Activated CD8-positive, alpha-beta T cell treated with anti-CD3 and anti-CD28 coated beads for 36 hours (primary cell): ENCODE data around the gene PKD1L1. TPM values are rescaled to one million over a fixed set of nuclear protein-coding genes. Genes with fewer than 3 reads are reported as not detected.
"Not testable (repeated sequence)": the region's sequence is repeated elsewhere in the genome, so short reads cannot be mapped to it uniquely, and the experiment has no call there.

Experiments used
- ATAC-seq: fragments of 200-7000 bp; cut with Tn5 transposase; one replicate; pipeline ENCODE4 v1.10.0; 2021; ENCODE audit warnings: mild to moderate bottlenecking, moderate library complexity
- CTCF ChIA-PET: fragments of 350-600 bp; sonication (Branson Sonifier 250); formaldehyde crosslinking; loops from one replicate; lab custom pipeline; 2021; ENCODE audit warnings: antibody characterized with exemption; lab: Charles Lee
- POLR2A ChIA-PET: fragments of 350-600 bp; sonication (Branson Sonifier 250); formaldehyde crosslinking; loops from one replicate; lab custom pipeline; 2021; ENCODE audit warnings: antibody characterized with exemption; lab: Charles Lee
- DNase-seq: peaks from one replicate; pipeline ENCODE4 v3.0.0-alpha.2; 2020
- H3K27ac Mint-ChIP-seq: one replicate; pipeline ENCODE4 v1.8.0; 2021; ENCODE audit warnings: mild to moderate bottlenecking, mixed read lengths
- H3K27me3 Mint-ChIP-seq: one replicate; pipeline ENCODE4 v1.8.0; 2021; ENCODE audit warnings: mixed read lengths
- H3K36me3 Mint-ChIP-seq: one replicate; pipeline ENCODE4 v1.8.0; 2021; ENCODE audit warnings: low read depth, mixed read lengths
- H3K4me1 Mint-ChIP-seq: one replicate; pipeline ENCODE4 v1.8.0; 2021; ENCODE audit warnings: low read depth, mixed read lengths
- H3K4me3 Mint-ChIP-seq: one replicate; pipeline ENCODE4 v1.8.0; 2021; ENCODE audit warnings: mild to moderate bottlenecking, moderate library complexity, mixed read lengths
- H3K9me3 Mint-ChIP-seq: one replicate; pipeline ENCODE4 v1.8.0; 2021; ENCODE audit warnings: mixed read lengths
- intact Hi-C: fragments of 100-400 bp; cut with micrococcal nuclease; formaldehyde crosslinking; loops from one replicate; pipeline ENCODE4 v1.10.0; 2022
- total RNA-seq, 2 experiments: library from RNA; stranded (reverse); gene quantifications; one replicate each; pipeline ENCODE4 v1.2.3, GENCODE V29; 2021
- TF ChIP-seq, protein P1 (sequence below): fragments of 200-600 bp; IDR thresholded peaks from one replicate; pipeline ENCODE4 v1.8.0; 2022; ENCODE audit warnings: antibody characterized with exemption, mild to moderate bottlenecking

PKD1L1 gene
- total RNA-seq, 2 experiments from 2014 or later = 0.09 to 0.20 TPM

GRCh38 chr7:47932016-47932415, 16.2 kb downstream of the PKD1L1 start:
- Mint-ChIP-seq H3K4me3 (no peak overlapping the region), H3K27me3 (no peaks in the 10 kb centered on the region), H3K9me3 (no peaks in the 10 kb centered on the region), H3K27ac (no peak overlapping the region), H3K4me1 (no peaks in the 10 kb centered on the region), H3K36me3 (no peaks in the 10 kb centered on the region)
- POLR2A ChIA-PET = no interaction called here
- TF ChIP-seq, protein P1, sequence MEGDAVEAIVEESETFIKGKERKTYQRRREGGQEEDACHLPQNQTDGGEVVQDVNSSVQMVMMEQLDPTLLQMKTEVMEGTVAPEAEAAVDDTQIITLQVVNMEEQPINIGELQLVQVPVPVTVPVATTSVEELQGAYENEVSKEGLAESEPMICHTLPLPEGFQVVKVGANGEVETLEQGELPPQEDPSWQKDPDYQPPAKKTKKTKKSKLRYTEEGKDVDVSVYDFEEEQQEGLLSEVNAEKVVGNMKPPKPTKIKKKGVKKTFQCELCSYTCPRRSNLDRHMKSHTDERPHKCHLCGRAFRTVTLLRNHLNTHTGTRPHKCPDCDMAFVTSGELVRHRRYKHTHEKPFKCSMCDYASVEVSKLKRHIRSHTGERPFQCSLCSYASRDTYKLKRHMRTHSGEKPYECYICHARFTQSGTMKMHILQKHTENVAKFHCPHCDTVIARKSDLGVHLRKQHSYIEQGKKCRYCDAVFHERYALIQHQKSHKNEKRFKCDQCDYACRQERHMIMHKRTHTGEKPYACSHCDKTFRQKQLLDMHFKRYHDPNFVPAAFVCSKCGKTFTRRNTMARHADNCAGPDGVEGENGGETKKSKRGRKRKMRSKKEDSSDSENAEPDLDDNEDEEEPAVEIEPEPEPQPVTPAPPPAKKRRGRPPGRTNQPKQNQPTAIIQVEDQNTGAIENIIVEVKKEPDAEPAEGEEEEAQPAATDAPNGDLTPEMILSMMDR = no peak
- ATAC-seq (no peak), DNase-seq (no peak)
- CTCF ChIA-PET = interaction anchor here (2.9 kb wide), 1 partner anchor 13 kb away, joined by 14 read pairs; no protein-coding TSS in a partner anchor
- intact Hi-C loops = loop anchor here (10.0 kb wide), 1 partner anchor 57 kb away; no protein-coding TSS in a partner anchor

GRCh38 chr7:47931005-47932004, 17.0 kb downstream of the PKD1L1 start:
- no peaks in the 10 kb centered on the region for H3K27me3 Mint-ChIP-seq
- H3K36me3 Mint-ChIP-seq = no peaks in the 10 kb centered on the region
- H3K4me3 Mint-ChIP-seq = no peak overlapping the region
- intact Hi-C loops = loop anchor here (10.0 kb wide), 1 partner anchor 57 kb away; no protein-coding TSS in a partner anchor
- POLR2A ChIA-PET = no interaction called here
- H3K9me3 Mint-ChIP-seq = peaks cover under 1% of the 10 kb centered on the region
- no peak overlapping the region for H3K27ac Mint-ChIP-seq
- TF ChIP-seq, protein P1 = no peak
- no peaks in the 10 kb centered on the region for H3K4me1 Mint-ChIP-seq
- CTCF ChIA-PET = interaction anchor here (2.9 kb wide), 1 partner anchor 14 kb away, joined by 14 read pairs; no protein-coding TSS in a partner anchor
- no peak for DNase-seq
- no peak for ATAC-seq

GRCh38 chr7:47924266-47924665, 24.0 kb downstream of the PKD1L1 start:
- no peaks in the 10 kb centered on the region for H3K4me1 Mint-ChIP-seq
- POLR2A ChIA-PET = no interaction called here
- DNase-seq (no peak), ATAC-seq (no peak)
- peaks cover 6% of the 10 kb centered on the region for H3K9me3 Mint-ChIP-seq
- CTCF ChIA-PET = no interaction called here
- intact Hi-C loops = no loop called here
- no peaks in the 10 kb centered on the region for H3K27me3 Mint-ChIP-seq
- no peaks in the 10 kb centered on the region for H3K36me3 Mint-ChIP-seq
- no peak overlapping the region for H3K27ac Mint-ChIP-seq
- no peak overlapping the region for H3K4me3 Mint-ChIP-seq
- TF ChIP-seq, protein P1 = no peak

DNA sequence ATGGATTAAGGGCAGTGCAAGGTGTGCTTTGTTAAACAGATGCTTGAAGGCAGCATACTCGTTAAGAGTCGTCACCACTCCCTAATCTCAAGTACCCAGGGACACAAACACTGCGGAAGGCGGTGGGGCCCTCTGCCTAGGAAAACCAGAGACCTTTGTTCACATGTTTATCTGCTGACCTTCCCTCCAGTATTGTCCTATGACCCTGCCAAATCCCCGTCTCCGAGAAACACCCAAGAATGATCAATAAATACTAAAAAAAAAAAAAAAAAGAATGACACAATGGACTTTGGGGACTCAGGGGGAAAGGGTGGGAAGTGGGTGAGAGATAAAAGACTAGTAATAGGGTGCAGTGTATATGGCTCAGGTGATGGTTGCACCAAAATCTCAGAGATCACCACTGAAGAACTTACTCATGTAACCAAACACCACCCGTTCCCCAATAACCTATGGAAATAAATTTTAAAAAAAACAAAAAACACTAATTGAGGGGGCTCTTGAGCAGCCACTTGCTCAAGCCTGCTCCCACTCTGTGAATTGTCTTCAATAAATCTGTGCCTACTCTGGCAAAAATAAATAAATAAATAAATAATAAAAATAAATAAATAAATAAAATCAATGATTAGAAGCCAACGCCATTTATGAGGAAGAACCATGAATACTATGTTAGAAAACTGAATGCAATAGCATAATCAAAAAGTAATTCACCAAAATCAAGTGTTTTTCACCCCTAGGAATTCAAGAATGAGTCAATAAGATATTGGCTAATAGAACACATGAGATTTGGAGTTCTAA, 25.0 kb downstream of the PKD1L1 start:
- H3K9me3 Mint-ChIP-seq, H3K27ac Mint-ChIP-seq, DNase-seq, H3K4me3 Mint-ChIP-seq, CTCF ChIA-PET, H3K36me3 Mint-ChIP-seq, POLR2A ChIA-PET, H3K27me3 Mint-ChIP-seq, intact Hi-C loops, ATAC-seq, H3K4me1 Mint-ChIP-seq: not testable (repeated sequence)

DNA sequence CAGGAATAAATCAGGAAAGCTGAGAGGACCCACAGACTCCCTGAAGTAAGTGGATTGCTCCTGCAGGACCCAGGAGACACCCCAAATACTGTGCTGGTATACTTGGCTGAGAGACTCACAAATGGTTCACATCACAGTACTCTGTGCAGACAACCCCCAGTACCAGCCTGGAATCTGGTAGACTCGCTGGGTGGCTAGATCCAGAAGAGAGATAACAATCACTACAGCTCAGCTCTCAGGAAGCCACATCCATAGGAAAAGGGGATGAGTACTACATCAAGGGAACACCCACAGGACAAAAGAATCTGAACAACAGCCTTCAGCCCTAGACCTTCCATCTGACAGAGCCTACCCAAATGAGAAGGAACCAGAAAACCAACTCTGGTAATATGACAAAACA, 31.8 kb downstream of the PKD1L1 start:
- DNase-seq, ATAC-seq, H3K4me1 Mint-ChIP-seq, intact Hi-C loops, H3K36me3 Mint-ChIP-seq, H3K27ac Mint-ChIP-seq, H3K4me3 Mint-ChIP-seq, CTCF ChIA-PET, H3K9me3 Mint-ChIP-seq, H3K27me3 Mint-ChIP-seq: not testable (repeated sequence)
- POLR2A ChIA-PET = interaction anchor here (0.7 kb wide), 1 partner anchor 158 kb away, joined by 4 read pairs; no protein-coding TSS in a partner anchor
